Measurements from ENCODE around the gene BLACAT1. TPM values are rescaled to one million over a fixed set of nuclear protein-coding genes. Genes with fewer than 3 reads are reported as not detected.

The BLACAT1 gene
- total RNA-seq, 4 donors from 2014 or later: not detected

DNA sequence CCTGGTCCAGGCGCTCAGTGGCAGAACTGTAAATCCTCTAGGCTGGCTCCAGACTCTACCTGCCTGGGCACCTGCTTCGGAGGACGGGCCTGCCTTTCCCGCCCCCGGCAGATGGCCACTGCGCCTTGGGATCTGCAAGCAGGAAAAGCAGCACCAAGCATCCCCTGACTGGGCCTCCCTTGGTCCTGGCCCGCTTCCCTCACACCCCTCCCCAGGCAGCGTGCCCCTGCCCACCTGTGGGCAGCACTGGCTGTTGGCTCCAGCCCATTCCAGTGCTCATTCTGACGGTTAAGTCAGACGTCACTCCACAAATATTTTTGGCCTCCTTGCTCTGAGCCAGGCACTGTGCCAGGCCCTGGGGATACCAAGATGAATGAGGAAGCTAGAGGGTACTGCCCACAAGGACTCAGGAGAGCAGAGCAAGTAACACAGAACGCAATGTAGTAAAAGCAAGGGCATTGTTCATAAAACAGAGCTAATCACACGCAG is 22.0 kb upstream of the BLACAT1 start:
- H3K27ac ChIP-seq: no peak overlapping the region
- WGBS, 2 donors (ENCODE audit: low coverage in 1 of 2): 10 to 27% methylated on average over 2 to 3 of the region's 12 CpGs
- H3K9me3 ChIP-seq: peaks cover 0 to 18% (median 0%) of the 10 kb centered on the region in 3 donors
- H3K36me3 ChIP-seq: no peaks in the 10 kb centered on the region
- H3K4me3 ChIP-seq: no peak overlapping the region
- H3K4me1 ChIP-seq: peaks cover 0 to 5% (median 0%) of the 10 kb centered on the region in 3 donors
- TF ChIP-seq POLR2AphosphoS5 (IDR thresholded peaks at IDR 0.05): no peak
- no peak for TF ChIP-seq POLR2A (IDR thresholded peaks at IDR 0.05)
- TF ChIP-seq EP300 (IDR thresholded peaks at IDR 0.05): no peak
- TF ChIP-seq, protein P1, sequence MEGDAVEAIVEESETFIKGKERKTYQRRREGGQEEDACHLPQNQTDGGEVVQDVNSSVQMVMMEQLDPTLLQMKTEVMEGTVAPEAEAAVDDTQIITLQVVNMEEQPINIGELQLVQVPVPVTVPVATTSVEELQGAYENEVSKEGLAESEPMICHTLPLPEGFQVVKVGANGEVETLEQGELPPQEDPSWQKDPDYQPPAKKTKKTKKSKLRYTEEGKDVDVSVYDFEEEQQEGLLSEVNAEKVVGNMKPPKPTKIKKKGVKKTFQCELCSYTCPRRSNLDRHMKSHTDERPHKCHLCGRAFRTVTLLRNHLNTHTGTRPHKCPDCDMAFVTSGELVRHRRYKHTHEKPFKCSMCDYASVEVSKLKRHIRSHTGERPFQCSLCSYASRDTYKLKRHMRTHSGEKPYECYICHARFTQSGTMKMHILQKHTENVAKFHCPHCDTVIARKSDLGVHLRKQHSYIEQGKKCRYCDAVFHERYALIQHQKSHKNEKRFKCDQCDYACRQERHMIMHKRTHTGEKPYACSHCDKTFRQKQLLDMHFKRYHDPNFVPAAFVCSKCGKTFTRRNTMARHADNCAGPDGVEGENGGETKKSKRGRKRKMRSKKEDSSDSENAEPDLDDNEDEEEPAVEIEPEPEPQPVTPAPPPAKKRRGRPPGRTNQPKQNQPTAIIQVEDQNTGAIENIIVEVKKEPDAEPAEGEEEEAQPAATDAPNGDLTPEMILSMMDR (IDR thresholded peaks at IDR 0.05): no peak
- H3K27me3 ChIP-seq: peaks cover 92% of the 10 kb centered on the region
- no peak for ATAC-seq

DNA sequence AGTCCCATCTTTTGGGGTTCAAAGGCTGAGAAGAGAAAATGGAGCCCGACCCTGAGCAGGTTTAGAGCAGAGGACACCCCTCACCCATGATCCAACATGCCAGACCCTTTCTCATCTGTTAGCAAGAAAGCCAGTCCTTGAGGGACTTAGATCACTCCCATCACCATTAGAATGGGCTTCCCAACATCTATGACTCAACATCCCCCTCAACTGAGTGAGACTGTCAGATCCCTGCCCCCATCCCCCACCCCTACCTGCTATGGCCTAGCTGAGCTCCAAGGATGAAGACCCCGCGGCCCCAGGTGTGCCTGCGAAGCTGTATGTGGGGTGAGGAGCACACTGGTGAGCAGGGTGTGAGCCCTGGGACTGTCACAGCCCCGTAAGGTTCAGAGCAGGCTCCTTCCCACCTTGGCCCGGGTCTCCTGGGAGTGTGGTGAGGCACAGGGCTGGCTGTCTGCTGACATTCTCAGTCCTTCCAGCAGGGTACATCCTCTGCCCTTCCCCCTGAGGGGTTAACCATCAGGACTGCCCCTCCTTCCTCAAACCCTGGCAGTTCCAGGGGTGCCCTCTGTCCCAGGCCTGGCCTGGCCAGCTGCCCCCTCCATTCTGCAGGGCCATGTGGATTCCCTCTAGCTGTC is 21.4 kb upstream of the BLACAT1 start:
- H3K4me3 ChIP-seq: no peak overlapping the region
- H3K4me1 ChIP-seq: peaks cover 0 to 5% (median 0%) of the 10 kb centered on the region in 3 donors
- no peaks in the 10 kb centered on the region for H3K36me3 ChIP-seq
- H3K27me3 ChIP-seq: peaks cover 90% of the 10 kb centered on the region
- H3K27ac ChIP-seq: no peak overlapping the region
- peaks cover 0 to 18% (median 0%) of the 10 kb centered on the region in 3 donors for H3K9me3 ChIP-seq
- TF ChIP-seq POLR2AphosphoS5 (IDR thresholded peaks at IDR 0.05): no peak
- TF ChIP-seq POLR2A (IDR thresholded peaks at IDR 0.05): no peak
- TF ChIP-seq EP300 (IDR thresholded peaks at IDR 0.05): no peak
- TF ChIP-seq, protein P1 (IDR thresholded peaks at IDR 0.05): no peak
- ATAC-seq: no peak
- WGBS, 2 donors (ENCODE audit: low coverage in 1 of 2): 100% methylated on average over 1 of the region's 6 CpGs

GRCh38 chr1:205476648-205477047 is 20.8 kb upstream of the BLACAT1 start:
- Histone ChIP-seq H3K4me3 (no peak overlapping the region), H3K36me3 (no peaks in the 10 kb centered on the region), H3K4me1 (peaks cover 0 to 5% (median 0%) of the 10 kb centered on the region in 3 donors), H3K27ac (no peak overlapping the region), H3K9me3 (peaks cover 0 to 18% (median 0%) of the 10 kb centered on the region in 3 donors), H3K27me3 (peaks cover 84% of the 10 kb centered on the region)
- TF ChIP-seq POLR2AphosphoS5 (IDR thresholded peaks at IDR 0.05): no peak
- no peak for ATAC-seq
- 90 to 100% methylated on average over 2 to 4 of the region's 4 CpGs for WGBS, 2 donors (ENCODE audit: low coverage in 1 of 2)

DNA sequence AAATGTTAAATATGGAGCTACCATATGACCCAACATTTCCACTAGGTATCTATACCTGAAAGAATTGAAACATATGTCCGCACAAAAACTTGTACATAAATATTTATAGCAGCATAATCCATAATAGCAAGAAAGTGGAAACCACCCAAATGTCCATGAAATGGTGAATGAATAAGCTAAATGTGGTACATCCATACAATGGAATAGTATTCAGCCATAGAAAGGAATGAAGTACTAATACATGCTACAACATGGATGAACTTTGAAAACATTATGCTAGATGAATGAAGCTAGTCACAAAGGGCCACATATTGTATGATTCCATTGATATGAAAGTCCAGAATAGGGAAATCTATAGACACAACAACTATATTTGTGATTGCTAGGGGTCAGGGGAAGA is 20.0 kb upstream of the BLACAT1 start:
- no peak overlapping the region for H3K4me3 ChIP-seq
- H3K27me3 ChIP-seq: peaks cover 76% of the 10 kb centered on the region
- TF ChIP-seq POLR2A (IDR thresholded peaks at IDR 0.05): no peak
- TF ChIP-seq, protein P1 (IDR thresholded peaks at IDR 0.05): no peak
- no peak for TF ChIP-seq EP300 (IDR thresholded peaks at IDR 0.05)
- TF ChIP-seq POLR2AphosphoS5 (IDR thresholded peaks at IDR 0.05): no peak
- H3K9me3 ChIP-seq: peaks cover 0 to 18% (median 0%) of the 10 kb centered on the region in 3 donors
- H3K36me3 ChIP-seq: no peaks in the 10 kb centered on the region
- H3K4me1 ChIP-seq: peaks cover 0 to 5% (median 0%) of the 10 kb centered on the region in 3 donors
- WGBS, 2 donors (ENCODE audit: low coverage in 1 of 2): 91% methylated on average over 1 of the region's 1 CpG; no CpG with 5 or more reads in 1 of the 2 donors
- H3K27ac ChIP-seq: no peak overlapping the region
- ATAC-seq: no peak

- Histone ChIP-seq H3K4me1 (peaks cover 0 to 5% (median 0%) of the 10 kb centered on the region in 3 donors), H3K9me3 (peaks cover 0 to 18% (median 0%) of the 10 kb centered on the region in 3 donors), H3K4me3 (no peak overlapping the region), H3K36me3 (no peaks in the 10 kb centered on the region), H3K27ac (no peak overlapping the region), H3K27me3 (peaks cover 65% of the 10 kb centered on the region)
- no peak for ATAC-seq
- TF ChIP-seq EP300 (IDR thresholded peaks at IDR 0.05) (no peak), POLR2AphosphoS5 (IDR thresholded peaks at IDR 0.05) (no peak), POLR2A (IDR thresholded peaks at IDR 0.05) (no peak)
- TF ChIP-seq, protein P1 (IDR thresholded peaks at IDR 0.05): no peak
- WGBS, 2 donors (ENCODE audit: low coverage in 1 of 2): 92 to 100% methylated on average over 2 to 3 of the region's 3 CpGs
Measured at GRCh38 chr1:205474571-205474970, 18.7 kb upstream of the BLACAT1 start.

All from gastroesophageal sphincter (tissue), 4 donors.